Smooth muscle cell of the brain vasculature (primary cell): ENCODE data around the gene GRB2.
"Not testable (repeated sequence)": the region's sequence is repeated elsewhere in the genome, so short reads cannot be mapped to it uniquely, and the experiment has no call there.

ENCODE experiments used
- DNase-seq: peaks from one replicate; pipeline ENCODE4 v3.0.0-alpha.2; 2012; ENCODE audit warnings: low read depth, low spot score

Gene GRB2

GRCh38 chr17:75387771-75388170, 17.7 kb downstream of the GRB2 start:
- no peak for DNase-seq

- DNase-seq, result no peak
Observed at GRCh38 chr17:75386430-75386829, 19.0 kb downstream of the GRB2 start.

- no peak for DNase-seq
Observed at GRCh38 chr17:75384751-75385150, 20.7 kb downstream of the GRB2 start.

- no peak for DNase-seq
Observed at GRCh38 chr17:75383842-75384195, 21.7 kb downstream of the GRB2 start.

- DNase-seq, result no peak
Observed at GRCh38 chr17:75380750-75381149, 24.7 kb downstream of the GRB2 start.

GRCh38 chr17:75380315-75380714, 25.2 kb downstream of the GRB2 start:
- no peak for DNase-seq

GRCh38 chr17:75379426-75379825, 26.1 kb downstream of the GRB2 start:
- DNase-seq, result not testable (repeated sequence)

GRCh38 chr17:75373280-75373679, 32.2 kb downstream of the GRB2 start:
- DNase-seq, result no peak

GRCh38 chr17:75371981-75372380, 33.5 kb downstream of the GRB2 start:
- no peak for DNase-seq

- no peak for DNase-seq
Observed at GRCh38 chr17:75371339-75371738, 34.1 kb downstream of the GRB2 start.

- no peak for DNase-seq
Observed at GRCh38 chr17:75370286-75370915, 35.1 kb downstream of the GRB2 start.

- DNase-seq, result not testable (repeated sequence)
Observed at GRCh38 chr17:75367838-75368789, 37.4 kb downstream of the GRB2 start.

GRCh38 chr17:75367312-75367711, 38.2 kb downstream of the GRB2 start:
- no peak for DNase-seq

GRCh38 chr17:75366432-75366831, 39.0 kb downstream of the GRB2 start:
- DNase-seq, result no peak

- no peak for DNase-seq
Observed at GRCh38 chr17:75365931-75366275, 39.6 kb downstream of the GRB2 start.

GRCh38 chr17:75365009-75365930, 40.2 kb downstream of the GRB2 start:
- DNase-seq, result no peak

GRCh38 chr17:75364078-75364477, 41.4 kb downstream of the GRB2 start:
- no peak for DNase-seq

- no peak for DNase-seq
Observed at GRCh38 chr17:75361996-75362395, 43.5 kb downstream of the GRB2 start.

GRCh38 chr17:75361344-75361743, 44.1 kb downstream of the GRB2 start:
- DNase-seq, result no peak

- DNase-seq, result no peak
Observed at GRCh38 chr17:75356260-75356937, 49.1 kb downstream of the GRB2 start.

- no peak for DNase-seq
Observed at GRCh38 chr17:75353176-75353575, 52.3 kb downstream of the GRB2 start.
